ENCODE measurements around the gene FAM20C. TPM values are rescaled to one million over a fixed set of nuclear protein-coding genes. Genes with fewer than 3 reads are reported as not detected.
"Not testable (repeated sequence)": the region's sequence is repeated elsewhere in the genome, so short reads cannot be mapped to it uniquely, and the experiment has no call there.

The FAM20C gene
- total RNA-seq, 2 experiments from 2014 or later: 1.3 to 1.7 TPM

- intact Hi-C loops (cut with DNase I, micrococcal nuclease): no loop called here
- DNase-seq (peak in 1 of 14 experiments; percentile 24), ATAC-seq (ENCODE audit: poor library complexity) (no peak)
- POLR2A ChIA-PET: no interaction called here
- H3K27ac Mint-ChIP-seq: no peak overlapping the region
- H3K36me3 Mint-ChIP-seq (ENCODE audit: low read depth): no peaks in the 10 kb centered on the region
- H3K27me3 Mint-ChIP-seq: peaks cover 22% of the 10 kb centered on the region
- H3K27me3 ChIP-seq (ENCODE audit: control insufficient read depth in 1 of 2, insufficient read depth in 2 of 2, low read length in 2 of 2): peaks cover 19 to 36% of the 10 kb centered on the region in 2 experiments
- H3K4me3 Mint-ChIP-seq: no peak overlapping the region
- no peak overlapping the region for H3K27ac ChIP-seq (ENCODE audit: low read depth in 1 of 2, low read length in 2 of 2)
- no peaks in the 10 kb centered on the region for H3K36me3 ChIP-seq (ENCODE audit: insufficient read depth, low read length)
- CTCF ChIA-PET: no interaction called here
- no peaks in the 10 kb centered on the region for H3K4me1 ChIP-seq (ENCODE audit: insufficient read depth, low read length)
- no peaks in the 10 kb centered on the region for H3K9me3 Mint-ChIP-seq
- H3K4me1 Mint-ChIP-seq (ENCODE audit: low read depth): no peaks in the 10 kb centered on the region
- TF ChIP-seq CTCF (IDR thresholded peaks at IDR 0.05): no peak
- peaks cover 0 to 22% of the 10 kb centered on the region in 2 experiments for H3K9me3 ChIP-seq (ENCODE audit: control insufficient read depth in 1 of 2, insufficient read depth in 1 of 2, low read length in 2 of 2)
- H3K4me3 ChIP-seq (ENCODE audit: low read length): no peak overlapping the region
These were observed 103.1 kb downstream of the FAM20C start for GRCh38 chr7:295155-296154.

- TF ChIP-seq CTCF (IDR thresholded peaks at IDR 0.05): no peak
- intact Hi-C loops (cut with DNase I, micrococcal nuclease): no loop called here
- H3K36me3 Mint-ChIP-seq (ENCODE audit: low read depth): no peaks in the 10 kb centered on the region
- H3K9me3 ChIP-seq (ENCODE audit: control insufficient read depth in 1 of 2, insufficient read depth in 1 of 2, low read length in 2 of 2): peaks cover 0 to 20% of the 10 kb centered on the region in 2 experiments
- H3K27me3 Mint-ChIP-seq: peaks cover 20% of the 10 kb centered on the region
- no peaks in the 10 kb centered on the region for H3K36me3 ChIP-seq (ENCODE audit: insufficient read depth, low read length)
- H3K27ac ChIP-seq (ENCODE audit: low read depth in 1 of 2, low read length in 2 of 2): no peak overlapping the region
- ChIA-PET CTCF (no interaction called here), POLR2A (no interaction called here)
- no peaks in the 10 kb centered on the region for H3K4me1 Mint-ChIP-seq (ENCODE audit: low read depth)
- H3K4me3 Mint-ChIP-seq: no peak overlapping the region
- no peak overlapping the region for H3K4me3 ChIP-seq (ENCODE audit: low read length)
- peak in 1 of 14 experiments; percentile 8 for DNase-seq
- H3K27me3 ChIP-seq (ENCODE audit: control insufficient read depth in 1 of 2, insufficient read depth in 2 of 2, low read length in 2 of 2): peaks cover 16 to 29% of the 10 kb centered on the region in 2 experiments
- no peak overlapping the region for H3K27ac Mint-ChIP-seq
- H3K4me1 ChIP-seq (ENCODE audit: insufficient read depth, low read length): no peaks in the 10 kb centered on the region
- ATAC-seq (ENCODE audit: poor library complexity): no peak
- no peaks in the 10 kb centered on the region for H3K9me3 Mint-ChIP-seq
These were observed 104.1 kb downstream of the FAM20C start for GRCh38 chr7:296373-296945.

- H3K36me3 ChIP-seq (ENCODE audit: insufficient read depth, low read length); CTCF ChIA-PET; POLR2A ChIA-PET; H3K4me1 Mint-ChIP-seq (ENCODE audit: low read depth); H3K27ac Mint-ChIP-seq; ATAC-seq (ENCODE audit: poor library complexity); H3K4me3 ChIP-seq (ENCODE audit: low read length); H3K4me3 Mint-ChIP-seq; H3K27ac ChIP-seq (ENCODE audit: low read depth in 1 of 2, low read length in 2 of 2); H3K9me3 Mint-ChIP-seq; H3K4me1 ChIP-seq (ENCODE audit: insufficient read depth, low read length); intact Hi-C loops (cut with DNase I, micrococcal nuclease); H3K36me3 Mint-ChIP-seq (ENCODE audit: low read depth): not testable (repeated sequence)
- H3K27me3 Mint-ChIP-seq: peaks cover 13% of the 10 kb centered on the region
- Histone ChIP-seq H3K27me3 (ENCODE audit: control insufficient read depth in 1 of 2, insufficient read depth in 2 of 2, low read length in 2 of 2) (peaks cover 9 to 22% of the 10 kb centered on the region in 2 experiments), H3K9me3 (ENCODE audit: control insufficient read depth in 1 of 2, insufficient read depth in 1 of 2, low read length in 2 of 2) (peaks cover 0 to 20% of the 10 kb centered on the region in 2 experiments)
- DNase-seq: peak in 1 of 14 experiments; percentile 17
These were observed 104.8 kb downstream of the FAM20C start for GRCh38 chr7:297141-297540.

All from CD4-positive, alpha-beta T cell (primary cell).